ENCODE data around the gene ASB5. TPM values are rescaled to one million over a fixed set of nuclear protein-coding genes. Genes with fewer than 3 reads are reported as not detected.

Gene ASB5
- total and polyA plus RNA-seq, 10 of the 15 experiments (the other 5 are each of a cell fraction or from before 2014, with no cell fraction given): not detected

GRCh38 chr4:176186671-176187395 lies 82.2 kb downstream of the ASB5 start:
- POLR2A ChIA-PET: no interaction called here
- CTCF ChIA-PET: no interaction called here
- BruUV-seq (replicated peaks): no TSS peak
- TF ChIP-seq NFYB (IDR thresholded peaks at IDR 0.05; ENCODE audit: insufficient read depth, low read depth, low read length): no peak
- TF ChIP-seq, protein P1, sequence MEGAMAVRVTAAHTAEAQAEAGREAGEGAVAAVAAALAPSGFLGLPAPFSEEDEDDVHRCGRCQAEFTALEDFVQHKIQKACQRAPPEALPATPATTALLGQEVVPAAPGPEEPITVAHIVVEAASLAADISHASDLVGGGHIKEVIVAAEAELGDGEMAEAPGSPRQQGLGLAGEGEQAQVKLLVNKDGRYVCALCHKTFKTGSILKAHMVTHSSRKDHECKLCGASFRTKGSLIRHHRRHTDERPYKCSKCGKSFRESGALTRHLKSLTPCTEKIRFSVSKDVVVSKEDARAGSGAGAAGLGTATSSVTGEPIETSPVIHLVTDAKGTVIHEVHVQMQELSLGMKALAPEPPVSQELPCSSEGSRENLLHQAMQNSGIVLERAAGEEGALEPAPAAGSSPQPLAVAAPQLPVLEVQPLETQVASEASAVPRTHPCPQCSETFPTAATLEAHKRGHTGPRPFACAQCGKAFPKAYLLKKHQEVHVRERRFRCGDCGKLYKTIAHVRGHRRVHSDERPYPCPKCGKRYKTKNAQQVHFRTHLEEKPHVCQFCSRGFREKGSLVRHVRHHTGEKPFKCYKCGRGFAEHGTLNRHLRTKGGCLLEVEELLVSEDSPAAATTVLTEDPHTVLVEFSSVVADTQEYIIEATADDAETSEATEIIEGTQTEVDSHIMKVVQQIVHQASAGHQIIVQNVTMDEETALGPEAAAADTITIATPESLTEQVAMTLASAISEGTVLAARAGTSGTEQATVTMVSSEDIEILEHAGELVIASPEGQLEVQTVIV (IDR thresholded peaks at IDR 0.05; ENCODE audit: borderline replicate concordance, partially characterized antibody): no peak
- TF ChIP-seq STAT1 (conservative IDR thresholded peaks at IDR 0.05): no peak
- TF ChIP-seq, protein P2, sequence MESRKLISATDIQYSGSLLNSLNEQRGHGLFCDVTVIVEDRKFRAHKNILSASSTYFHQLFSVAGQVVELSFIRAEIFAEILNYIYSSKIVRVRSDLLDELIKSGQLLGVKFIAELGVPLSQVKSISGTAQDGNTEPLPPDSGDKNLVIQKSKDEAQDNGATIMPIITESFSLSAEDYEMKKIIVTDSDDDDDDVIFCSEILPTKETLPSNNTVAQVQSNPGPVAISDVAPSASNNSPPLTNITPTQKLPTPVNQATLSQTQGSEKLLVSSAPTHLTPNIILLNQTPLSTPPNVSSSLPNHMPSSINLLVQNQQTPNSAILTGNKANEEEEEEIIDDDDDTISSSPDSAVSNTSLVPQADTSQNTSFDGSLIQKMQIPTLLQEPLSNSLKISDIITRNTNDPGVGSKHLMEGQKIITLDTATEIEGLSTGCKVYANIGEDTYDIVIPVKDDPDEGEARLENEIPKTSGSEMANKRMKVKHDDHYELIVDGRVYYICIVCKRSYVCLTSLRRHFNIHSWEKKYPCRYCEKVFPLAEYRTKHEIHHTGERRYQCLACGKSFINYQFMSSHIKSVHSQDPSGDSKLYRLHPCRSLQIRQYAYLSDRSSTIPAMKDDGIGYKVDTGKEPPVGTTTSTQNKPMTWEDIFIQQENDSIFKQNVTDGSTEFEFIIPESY (IDR thresholded peaks at IDR 0.05): no peak
- TF ChIP-seq CEBPZ (IDR thresholded peaks at IDR 0.05; ENCODE audit: low read depth, low read length): no peak
- no peak for TF ChIP-seq CBX3 (IDR thresholded peaks at IDR 0.05; ENCODE audit: borderline replicate concordance, low read depth)
- no peak for TF ChIP-seq SMARCA5 (IDR thresholded peaks at IDR 0.05)
- TF ChIP-seq, protein P3, sequence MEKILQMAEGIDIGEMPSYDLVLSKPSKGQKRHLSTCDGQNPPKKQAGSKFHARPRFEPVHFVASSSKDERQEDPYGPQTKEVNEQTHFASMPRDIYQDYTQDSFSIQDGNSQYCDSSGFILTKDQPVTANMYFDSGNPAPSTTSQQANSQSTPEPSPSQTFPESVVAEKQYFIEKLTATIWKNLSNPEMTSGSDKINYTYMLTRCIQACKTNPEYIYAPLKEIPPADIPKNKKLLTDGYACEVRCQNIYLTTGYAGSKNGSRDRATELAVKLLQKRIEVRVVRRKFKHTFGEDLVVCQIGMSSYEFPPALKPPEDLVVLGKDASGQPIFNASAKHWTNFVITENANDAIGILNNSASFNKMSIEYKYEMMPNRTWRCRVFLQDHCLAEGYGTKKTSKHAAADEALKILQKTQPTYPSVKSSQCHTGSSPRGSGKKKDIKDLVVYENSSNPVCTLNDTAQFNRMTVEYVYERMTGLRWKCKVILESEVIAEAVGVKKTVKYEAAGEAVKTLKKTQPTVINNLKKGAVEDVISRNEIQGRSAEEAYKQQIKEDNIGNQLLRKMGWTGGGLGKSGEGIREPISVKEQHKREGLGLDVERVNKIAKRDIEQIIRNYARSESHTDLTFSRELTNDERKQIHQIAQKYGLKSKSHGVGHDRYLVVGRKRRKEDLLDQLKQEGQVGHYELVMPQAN (conservative IDR thresholded peaks at IDR 0.05): no peak
- Histone ChIP-seq H2AFZ (ENCODE audit: control insufficient read depth, low read depth, low read length) (no peak overlapping the region), H4K20me1 (ENCODE audit: control insufficient read depth, insufficient read depth) (no peaks in the 10 kb centered on the region), H3K27ac (ENCODE audit: control insufficient read depth, insufficient read depth) (no peak overlapping the region), H3K4me1 (ENCODE audit: control insufficient read depth, insufficient read depth, low read length) (no peaks in the 10 kb centered on the region), H3K9me3 (replicated peaks; ENCODE audit: control insufficient read depth, insufficient read depth, low read length) (no peaks in the 10 kb centered on the region), H3K36me3 (ENCODE audit: control insufficient read depth in 2 of 2, insufficient read depth in 2 of 2, low read length in 1 of 2) (no peaks in the 10 kb centered on the region), H3K27me3 (replicated peaks in 1 of 2; ENCODE audit: control insufficient read depth in 2 of 2, insufficient read depth in 2 of 2, low read length in 1 of 2) (no peaks in the 10 kb centered on the region), H3K79me2 (ENCODE audit: control insufficient read depth, insufficient read depth, low read length) (no peaks in the 10 kb centered on the region), H3K4me3 (no peak overlapping the region), H3K4me2 (ENCODE audit: control insufficient read depth, insufficient read depth) (no peak overlapping the region), H3K9ac (ENCODE audit: control insufficient read depth, insufficient read depth, low read length) (no peak overlapping the region)
- no peak for FAIRE-seq
- RAD21 ChIA-PET (ENCODE audit: unreplicated experiment): no interaction called here
- SMC1A ChIA-PET (ENCODE audit: uncharacterized antibody, unreplicated experiment): no interaction called here
- in situ Hi-C loops (cut with MboI): no loop called here
- 77% methylated on average over 6 of the region's 6 CpGs for WGBS (ENCODE audit: insufficient coverage, insufficient replicate concordance, low lambda C conversion rate, missing lambda C conversion rate)
- DNase-seq (ENCODE audit: low read depth, low spot score): no peak
- intact Hi-C loops (cut with micrococcal nuclease; ENCODE audit: unreplicated experiment): no loop called here
- ATAC-seq: no peak
